HEK293T (cell line): ENCODE results near the gene UVRAG.

Source experiments
- CTCF ChIA-PET: fragments of 350-600 bp; formaldehyde crosslinking; extraction: SDS; loops from one replicate; lab custom pipeline; 2021; ENCODE audit warnings: antibody characterized with exemption, inconsistent platforms; lab: Yijun Ruan, JAX
- POLR2A ChIA-PET: fragments of 350-600 bp; formaldehyde crosslinking; extraction: SDS; loops from one replicate; lab custom pipeline; 2020; ENCODE audit warnings: antibody characterized with exemption, inconsistent platforms; lab: Yijun Ruan, JAX
- DNase-seq: peaks from one replicate; pipeline ENCODE4 v3.0.0; 2012; ENCODE audit warnings: mixed read lengths; ENCODE audit errors: extremely low spot score
- ARNT ChIP-seq: fragments of 450-650 bp; IDR thresholded peaks from 2 replicates; pipeline ENCODE4 v1.6.1; 2017; ENCODE audit warnings: mild to moderate bottlenecking
- BHLHE40 ChIP-seq: fragments of 450-650 bp; IDR thresholded peaks from 2 replicates; pipeline ENCODE4 v1.6.1; 2016; ENCODE audit warnings: mild to moderate bottlenecking, moderate library complexity, borderline replicate concordance
- CTBP1 ChIP-seq: fragments of 450-650 bp; IDR thresholded peaks from 2 replicates; pipeline ENCODE4 v1.6.1; 2016; ENCODE audit warnings: borderline replicate concordance
- ELF4 ChIP-seq: fragments of 450-650 bp; IDR thresholded peaks from 2 replicates; pipeline ENCODE4 v1.6.1; 2017; ENCODE audit warnings: antibody characterized with exemption
- FOXA1 ChIP-seq: fragments of 450-650 bp; IDR thresholded peaks from 2 replicates; pipeline ENCODE4 v1.6.1; 2016; ENCODE audit warnings: mild to moderate bottlenecking
- FOXK2 ChIP-seq: fragments of 450-650 bp; IDR thresholded peaks from 2 replicates; pipeline ENCODE4 v1.6.1; 2016; ENCODE audit warnings: mild to moderate bottlenecking
- FOXM1 ChIP-seq: fragments of 450-650 bp; IDR thresholded peaks from 2 replicates; pipeline ENCODE4 v1.6.1; 2017; ENCODE audit warnings: mild to moderate bottlenecking, borderline replicate concordance
- HDGF ChIP-seq: fragments of 450-650 bp; IDR thresholded peaks from 2 replicates; pipeline ENCODE4 v1.6.1; 2017; ENCODE audit warnings: antibody characterized with exemption, borderline replicate concordance
- L3MBTL2 ChIP-seq: fragments of 450-650 bp; conservative IDR thresholded peaks from 2 replicates; pipeline ENCODE4 v1.6.1; 2016; ENCODE audit warnings: mild to moderate bottlenecking
- LEF1 ChIP-seq: fragments of 450-650 bp; IDR thresholded peaks from 2 replicates; pipeline ENCODE4 v1.6.1; 2017; ENCODE audit warnings: mild to moderate bottlenecking, borderline replicate concordance
- NFRKB ChIP-seq: fragments of 450-650 bp; IDR thresholded peaks from 2 replicates; pipeline ENCODE4 v1.6.1; 2016; ENCODE audit warnings: mild to moderate bottlenecking, moderate library complexity
- SP1 ChIP-seq: fragments of 450-650 bp; IDR thresholded peaks from 2 replicates; pipeline ENCODE4 v1.6.1; 2017
- SUZ12 ChIP-seq: fragments of 450-650 bp; IDR thresholded peaks from 2 replicates; pipeline ENCODE4 v1.6.1; 2016; ENCODE audit warnings: mild to moderate bottlenecking
- TARDBP ChIP-seq: fragments of 450-650 bp; IDR thresholded peaks from 2 replicates; pipeline ENCODE4 v1.6.1; 2016
- ZNF384 ChIP-seq: fragments of 450-650 bp; IDR thresholded peaks from 2 replicates; pipeline ENCODE4 v1.6.1; 2016
- TF ChIP-seq, protein P1 (sequence below): fragments of 450-650 bp; IDR thresholded peaks from 2 replicates; pipeline ENCODE4 v1.6.1; 2016

Gene UVRAG

DNA sequence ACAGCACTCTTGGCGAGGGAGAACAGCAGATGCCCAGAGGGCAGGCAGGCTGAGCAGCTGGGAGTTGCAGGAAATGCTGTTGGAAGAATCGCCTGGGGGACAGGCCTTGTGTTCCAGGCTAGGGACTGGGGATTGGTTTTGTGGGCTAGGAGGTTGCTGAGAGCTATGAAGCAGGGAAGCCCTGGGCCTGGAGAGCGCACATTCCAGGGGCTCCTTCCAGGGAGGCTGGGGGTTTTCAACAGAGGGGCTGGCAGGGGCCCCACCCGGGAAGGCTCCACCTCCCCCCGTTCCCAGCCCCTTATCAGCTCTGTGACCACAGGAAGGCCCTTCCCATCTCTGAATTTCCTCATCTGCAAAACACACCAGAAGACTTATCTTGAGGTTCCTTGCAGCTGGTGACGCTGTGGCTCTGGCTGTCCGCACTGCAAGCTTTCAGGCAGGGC lies 369.6 kb downstream of the UVRAG start:
- no peak for DNase-seq
- no peak for TF ChIP-seq SP1
- no peak for TF ChIP-seq ELF4
- TF ChIP-seq ARNT, result no peak
- ChIA-PET CTCF (no interaction called here), POLR2A (no interaction called here)

- ChIA-PET CTCF (no interaction called here), POLR2A (no interaction called here)
- TF ChIP-seq TARDBP (no peak), ELF4 (no peak), FOXM1 (no peak), NFRKB (no peak), HDGF (no peak), SUZ12 (no peak), LEF1 (no peak), ARNT (no peak), FOXK2 (no peak), CTBP1 (no peak), L3MBTL2 (no peak), BHLHE40 (no peak), FOXA1 (no peak)
- TF ChIP-seq, protein P1, sequence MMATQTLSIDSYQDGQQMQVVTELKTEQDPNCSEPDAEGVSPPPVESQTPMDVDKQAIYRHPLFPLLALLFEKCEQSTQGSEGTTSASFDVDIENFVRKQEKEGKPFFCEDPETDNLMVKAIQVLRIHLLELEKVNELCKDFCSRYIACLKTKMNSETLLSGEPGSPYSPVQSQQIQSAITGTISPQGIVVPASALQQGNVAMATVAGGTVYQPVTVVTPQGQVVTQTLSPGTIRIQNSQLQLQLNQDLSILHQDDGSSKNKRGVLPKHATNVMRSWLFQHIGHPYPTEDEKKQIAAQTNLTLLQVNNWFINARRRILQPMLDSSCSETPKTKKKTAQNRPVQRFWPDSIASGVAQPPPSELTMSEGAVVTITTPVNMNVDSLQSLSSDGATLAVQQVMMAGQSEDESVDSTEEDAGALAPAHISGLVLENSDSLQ, result no peak
- DNase-seq, result no peak
Measured at GRCh38 chr11:76185511-76185910, 370.5 kb downstream of the UVRAG start.

- no peak for DNase-seq
- CTCF ChIA-PET, result no interaction called here
- POLR2A ChIA-PET, result no interaction called here
- TF ChIP-seq CTBP1 (no peak), HDGF (no peak), BHLHE40 (no peak), LEF1 (no peak), FOXM1 (no peak), NFRKB (no peak), L3MBTL2 (no peak), ZNF384 (no peak), ARNT (no peak), FOXA1 (no peak), TARDBP (no peak), SP1 (no peak), SUZ12 (no peak), FOXK2 (no peak), ELF4 (no peak)
- TF ChIP-seq, protein P1, result no peak
Measured at GRCh38 chr11:76185931-76186401, 371.0 kb downstream of the UVRAG start.

GRCh38 chr11:76186776-76187279 lies 371.8 kb downstream of the UVRAG start:
- ChIA-PET POLR2A (no interaction called here), CTCF (no interaction called here)
- DNase-seq, result no peak
- TF ChIP-seq BHLHE40 (no peak), ARNT (no peak), L3MBTL2 (no peak), SUZ12 (no peak), SP1 (no peak), CTBP1 (no peak), FOXM1 (no peak), NFRKB (no peak), TARDBP (no peak), ELF4 (no peak), FOXK2 (no peak), LEF1 (no peak), HDGF (no peak), FOXA1 (no peak), ZNF384 (no peak)
- TF ChIP-seq, protein P1, result no peak

DNA sequence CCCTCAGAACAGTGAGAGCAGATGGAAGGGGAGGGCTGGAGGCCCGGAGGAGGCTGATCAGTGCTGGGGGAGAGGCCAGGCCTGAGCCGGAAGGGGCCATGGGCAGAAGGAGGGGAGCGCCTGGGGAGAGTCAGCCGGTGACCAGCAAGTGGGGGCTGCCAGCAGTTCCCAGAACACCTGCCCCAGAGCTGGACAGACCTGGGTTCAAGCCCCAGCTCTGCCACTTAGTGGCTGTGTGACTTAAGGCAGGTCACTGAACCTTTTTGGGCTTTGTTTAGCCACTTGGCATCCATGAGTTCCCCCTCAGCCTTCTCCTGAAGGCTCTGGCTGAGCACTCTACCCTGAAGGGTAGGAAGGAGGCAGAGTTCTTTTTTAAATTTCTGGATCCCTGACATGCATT lies 373.9 kb downstream of the UVRAG start:
- POLR2A ChIA-PET, result no interaction called here
- TF ChIP-seq BHLHE40 (no peak), FOXA1 (no peak), SP1 (no peak)
- CTCF ChIA-PET, result no interaction called here
- no peak for DNase-seq

- no peak for DNase-seq
- TF ChIP-seq L3MBTL2, result no peak
- no peak for TF ChIP-seq SUZ12
- TF ChIP-seq TARDBP, result no peak
- TF ChIP-seq FOXM1, result no peak
- no peak for TF ChIP-seq NFRKB
- TF ChIP-seq LEF1, result no peak
- no peak for TF ChIP-seq ZNF384
- TF ChIP-seq FOXK2, result no peak
- TF ChIP-seq CTBP1, result no peak
- TF ChIP-seq SP1, result no peak
- no peak for TF ChIP-seq ARNT
- TF ChIP-seq FOXA1, result no peak
- no peak for TF ChIP-seq ELF4
- TF ChIP-seq, protein P1, result no peak
- no peak for TF ChIP-seq BHLHE40
- no peak for TF ChIP-seq HDGF
- CTCF ChIA-PET, result no interaction called here
- POLR2A ChIA-PET, result no interaction called here
Measured at GRCh38 chr11:76189682-76190081, 374.7 kb downstream of the UVRAG start.
